Muscle of arm (tissue), 12 donors: ENCODE data around the gene TUB. TPM values are rescaled to one million over a fixed set of nuclear protein-coding genes. Genes with fewer than 3 reads are reported as not detected.

Source experiments
- DNase-seq: peaks from one replicate; pipeline ENCODE4 v3.0.0-alpha.2; 2013
- polyA plus RNA-seq, 12 donors: library from polyadenylated mRNA; unstranded; fragments of 120-200 nt; gene quantifications; one replicate each; pipeline ENCODE4 v1.2.1, GENCODE V29; 2013; ENCODE audit not compliant: insufficient read length in 12 of 12

The TUB gene
- polyA plus RNA-seq, 12 donors: 10.2 to 19.0 (median 13.9) TPM; not detected in 1

DNA sequence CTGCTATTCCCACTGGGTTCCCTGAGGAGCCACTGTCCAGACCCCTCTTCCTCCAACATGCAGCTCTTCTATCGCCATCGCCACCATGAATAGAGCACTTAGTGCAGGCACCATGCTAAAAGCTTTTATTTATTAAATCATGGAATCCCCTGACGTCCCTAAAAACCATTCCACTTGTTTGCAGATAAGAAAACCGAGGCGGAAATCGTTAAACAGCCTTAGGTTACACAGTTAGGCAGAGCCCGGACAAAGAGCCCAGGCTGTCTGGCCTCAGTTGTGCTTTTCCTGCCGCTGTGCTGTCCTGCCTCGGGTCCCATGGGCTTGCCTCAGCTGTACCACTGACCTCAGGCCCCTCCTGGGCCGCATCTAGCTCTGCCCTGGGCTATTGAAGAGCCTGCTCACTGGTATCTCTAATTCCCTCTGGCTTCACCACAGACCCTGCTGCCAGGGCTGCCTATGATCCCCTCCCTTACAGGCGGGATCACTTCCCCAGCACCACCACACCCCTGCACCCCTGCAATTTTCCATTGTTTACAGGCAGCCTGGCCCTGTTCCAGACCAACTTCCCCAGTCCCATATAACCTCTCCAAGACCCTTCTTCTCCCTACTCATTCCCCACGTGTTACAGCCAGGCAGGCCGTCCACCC, 13.0 kb upstream of the TUB start:
- no peak for DNase-seq

DNA sequence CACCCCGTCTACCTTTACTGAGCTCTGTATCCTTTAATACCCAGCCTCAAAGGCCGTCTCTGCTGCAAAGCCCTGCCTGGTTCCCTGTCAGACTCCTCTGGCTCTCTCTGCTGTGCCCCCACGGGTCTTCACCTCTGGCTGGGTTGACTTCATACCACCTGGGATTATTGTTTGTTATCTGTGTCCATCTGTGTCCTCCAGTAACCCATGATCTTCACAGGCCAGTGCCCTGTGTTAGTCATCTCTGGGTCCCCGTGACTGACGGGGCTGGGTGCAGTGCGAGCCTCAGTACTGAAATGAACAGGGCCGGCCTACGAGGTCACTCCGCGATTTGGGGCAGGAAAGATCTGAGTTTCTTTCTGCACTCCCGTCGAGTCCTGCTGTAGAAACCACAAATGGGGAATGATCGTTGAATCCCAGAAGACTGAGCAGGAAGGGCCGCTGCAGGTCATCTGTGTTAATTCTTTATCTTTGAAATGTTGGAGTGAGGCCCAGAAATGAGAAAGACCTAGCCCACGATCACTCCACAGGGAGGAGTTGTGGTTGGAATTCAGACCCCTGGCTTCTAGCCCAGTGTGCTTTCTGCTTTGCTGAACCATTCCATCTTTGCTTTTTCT, 12.3 kb upstream of the TUB start:
- DNase-seq: peak; percentile 69

DNA sequence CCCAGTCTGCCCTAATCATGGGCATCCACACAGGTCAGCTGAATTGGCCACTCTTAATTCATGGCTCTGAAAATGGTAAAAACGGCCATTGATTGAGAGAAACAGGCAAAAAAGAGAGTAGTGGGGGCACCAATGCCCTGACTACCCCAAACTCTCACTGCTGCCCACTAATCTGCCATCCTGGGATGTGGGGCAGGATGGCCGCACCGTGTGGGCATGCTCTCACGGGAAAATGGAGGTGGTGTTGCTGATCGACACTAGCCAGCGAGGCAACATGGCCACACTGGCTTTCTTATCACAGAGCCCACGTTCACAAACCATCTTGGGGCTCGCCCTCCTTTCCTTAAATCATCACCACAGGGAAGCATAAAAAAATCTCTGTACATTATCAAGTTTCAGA, 11.2 kb upstream of the TUB start:
- no peak for DNase-seq

GRCh38 chr11:8070417-8071115, 10.4 kb upstream of the TUB start:
- DNase-seq: no peak

GRCh38 chr11:8071616-8072581, 9.1 kb upstream of the TUB start:
- DNase-seq: no peak

GRCh38 chr11:8075119-8075726, 5.8 kb upstream of the TUB start:
- DNase-seq: no peak

- DNase-seq: no peak
Observed at GRCh38 chr11:8079111-8079675, 1.8 kb upstream of the TUB start.

DNA sequence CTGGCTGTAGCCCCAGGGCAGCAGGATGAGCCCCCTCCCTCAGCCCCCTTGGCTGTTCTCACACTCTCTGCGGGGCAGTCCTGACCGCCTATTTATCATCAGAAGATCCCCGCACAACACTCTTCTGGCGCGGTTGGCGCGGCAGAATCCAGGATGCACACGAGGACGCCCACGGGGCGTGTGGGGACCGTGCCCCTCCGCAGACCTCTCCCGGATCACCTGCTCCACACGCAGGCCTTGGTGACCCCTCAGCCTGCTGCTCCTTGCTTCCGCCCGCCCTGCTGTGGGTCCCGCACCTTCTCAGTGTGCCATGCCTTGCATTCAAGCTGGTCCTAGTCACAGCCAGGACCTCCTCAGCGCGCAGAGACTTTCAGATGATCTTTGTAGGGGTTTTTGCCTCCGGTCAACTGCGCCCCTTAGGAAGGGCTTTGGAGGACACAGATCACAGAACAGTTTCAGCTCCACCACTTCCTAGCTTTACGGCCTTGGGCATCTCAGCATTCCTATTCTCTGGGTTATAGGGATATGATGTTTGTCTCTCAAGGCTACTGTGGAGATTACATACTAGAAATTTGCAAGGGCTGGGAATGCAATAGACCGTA, 841 bp upstream of the TUB start:
- DNase-seq: no peak

DNA sequence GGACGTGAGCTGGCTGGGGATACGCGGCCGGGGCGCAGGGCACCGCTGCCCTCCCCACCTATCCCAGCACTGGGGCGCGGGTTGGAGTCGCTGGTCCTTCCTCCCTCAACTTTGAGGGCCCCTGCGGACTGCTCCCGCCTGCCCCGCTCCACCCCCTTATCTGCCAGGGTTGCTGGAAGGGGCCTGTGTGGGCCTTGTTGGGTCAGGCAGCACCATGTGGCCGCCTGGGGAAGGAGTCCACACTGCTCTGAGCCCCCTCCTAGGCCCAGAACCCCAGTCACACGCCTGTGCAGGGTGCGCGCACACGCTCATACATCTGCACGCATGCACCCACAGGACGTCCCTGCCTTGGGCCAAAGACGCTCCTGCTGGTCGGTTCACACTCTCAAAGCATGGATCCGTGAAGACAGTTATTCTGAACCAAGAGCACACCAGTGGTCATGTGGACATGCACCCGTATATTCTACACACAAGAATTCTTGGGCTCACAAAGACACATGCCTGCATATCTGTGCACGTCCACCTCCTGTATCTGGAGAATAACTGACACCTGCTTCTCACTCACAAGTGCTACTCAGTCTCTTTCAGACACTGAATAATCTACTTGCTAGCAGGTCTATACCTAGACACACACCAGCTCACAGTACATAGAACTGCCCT, 710 bp downstream of the TUB start:
- no peak for DNase-seq

DNA sequence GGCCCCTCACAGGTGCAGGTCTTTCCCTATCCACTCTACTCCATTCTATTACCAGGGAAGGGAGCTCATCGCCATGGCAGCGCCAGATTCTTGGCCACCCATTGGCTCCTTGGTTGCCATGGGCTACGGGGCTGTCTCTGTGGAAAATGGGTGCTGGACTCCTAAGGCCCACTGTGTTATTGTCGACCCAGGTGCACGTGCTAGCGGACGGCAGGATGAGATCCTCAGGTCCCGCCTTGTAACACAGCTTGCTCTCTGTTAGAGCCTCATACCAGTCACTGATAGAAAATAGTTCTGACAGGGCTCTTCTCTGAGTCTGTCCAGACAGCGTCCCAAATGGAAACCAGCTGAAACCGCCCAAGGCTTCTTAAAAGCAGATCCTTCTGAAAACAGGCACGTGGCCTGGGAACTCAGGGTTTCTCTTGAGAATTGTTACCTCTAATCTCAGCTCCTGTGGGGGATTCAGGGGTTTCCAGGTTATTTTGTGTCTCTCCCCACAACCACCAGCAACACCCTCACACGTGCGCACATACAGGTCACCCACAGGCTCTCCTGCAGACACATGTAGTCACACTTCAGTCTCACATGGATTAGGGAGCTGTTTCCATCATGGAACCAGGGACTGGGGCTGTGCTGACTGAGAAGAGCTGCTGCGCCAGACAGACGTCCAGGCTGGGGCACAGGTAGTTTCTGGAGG, 1.5 kb downstream of the TUB start:
- DNase-seq: no peak

DNA sequence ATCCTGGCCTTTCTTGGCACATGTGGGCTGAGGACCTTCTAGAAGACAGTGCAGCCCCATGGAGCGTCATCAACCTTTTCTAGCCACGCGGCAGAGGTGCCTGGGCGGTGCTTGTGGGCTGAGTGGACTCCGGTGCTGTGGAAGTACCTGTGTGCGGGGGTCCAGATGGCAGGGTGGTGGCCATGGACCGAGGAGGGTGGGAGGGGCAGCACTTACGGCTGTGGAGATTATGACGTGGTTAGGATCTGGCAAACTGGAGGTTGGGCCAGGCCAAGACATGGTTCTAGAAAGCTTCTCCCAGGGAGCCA, 2.0 kb downstream of the TUB start:
- no peak for DNase-seq

GRCh38 chr11:8083871-8084281, 2.9 kb downstream of the TUB start:
- no peak for DNase-seq

DNA sequence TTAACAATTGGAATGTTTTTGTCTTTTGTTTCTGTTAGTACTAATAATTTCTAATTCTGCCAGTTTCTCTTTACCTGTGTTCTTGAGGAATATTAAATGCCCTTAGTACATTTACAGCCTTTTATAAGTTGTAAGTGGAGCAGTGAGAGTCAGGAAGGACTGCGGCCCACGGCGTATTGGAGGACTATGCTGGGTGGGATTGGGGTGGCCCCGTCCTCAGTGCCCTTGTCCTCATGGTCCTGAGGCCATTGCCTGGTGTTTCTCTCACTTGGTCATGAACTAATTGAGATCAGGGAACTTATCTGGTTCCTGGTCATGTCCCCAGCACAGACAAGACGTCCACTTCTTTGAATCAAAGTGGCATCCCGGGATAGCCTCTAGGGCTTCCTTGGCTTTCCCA, 3.3 kb downstream of the TUB start:
- no peak for DNase-seq

DNA sequence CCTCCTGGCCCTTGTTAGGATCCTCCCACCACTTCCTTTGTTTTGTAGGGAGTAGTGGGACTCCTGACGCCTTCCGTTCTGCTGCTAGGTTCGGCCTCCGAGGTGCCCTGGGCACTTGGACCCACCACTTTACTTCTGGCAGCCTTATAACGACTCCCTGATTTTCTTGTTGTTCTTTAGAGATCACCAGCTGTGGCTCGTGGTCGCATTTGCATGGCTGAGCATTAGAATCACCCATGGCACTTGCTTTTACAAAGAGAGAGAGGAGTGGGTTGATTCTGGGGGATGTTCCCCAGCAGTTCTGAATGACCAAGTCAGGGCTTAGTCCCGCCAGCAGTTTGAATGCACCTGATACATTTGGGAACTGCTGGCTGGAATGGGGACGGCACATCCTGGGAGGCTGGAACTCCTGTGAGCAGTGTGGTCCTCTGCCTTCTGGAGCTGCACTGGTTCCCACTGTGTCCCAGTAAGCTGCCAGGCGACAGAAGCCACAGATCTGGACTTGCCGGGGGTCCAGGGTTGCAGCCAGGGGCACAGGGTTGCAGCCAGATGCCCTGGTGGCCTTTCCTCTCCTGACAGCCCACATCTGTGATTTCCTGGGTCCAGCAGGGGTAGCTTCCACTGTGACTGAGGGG, 4.1 kb downstream of the TUB start:
- no peak for DNase-seq

DNA sequence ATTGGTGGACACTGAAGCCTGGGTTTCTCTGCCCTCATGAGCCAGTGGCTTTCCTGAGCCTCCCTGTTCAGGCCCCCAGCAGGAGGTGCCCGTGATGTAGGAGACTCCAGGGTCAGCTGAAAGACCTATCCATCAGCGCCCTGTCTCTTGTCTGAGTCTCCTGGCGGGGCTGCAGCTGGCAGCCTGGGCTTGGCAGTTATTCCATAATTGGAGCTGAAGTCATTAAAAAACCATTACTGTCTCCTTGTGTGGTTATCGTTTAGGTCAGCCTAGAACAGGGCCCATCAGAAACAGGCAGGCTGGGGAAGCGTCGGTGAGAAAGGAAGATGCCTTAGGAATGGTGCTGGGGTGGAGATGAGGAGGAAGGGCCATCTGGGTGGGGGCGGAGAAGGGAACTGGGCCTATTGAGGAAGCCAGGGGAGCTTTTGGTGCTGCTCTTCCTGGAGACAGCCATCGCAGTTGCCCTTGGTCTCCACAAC, 5.0 kb downstream of the TUB start:
- no peak for DNase-seq

GRCh38 chr11:8086571-8086970, 5.6 kb downstream of the TUB start:
- DNase-seq: no peak

DNA sequence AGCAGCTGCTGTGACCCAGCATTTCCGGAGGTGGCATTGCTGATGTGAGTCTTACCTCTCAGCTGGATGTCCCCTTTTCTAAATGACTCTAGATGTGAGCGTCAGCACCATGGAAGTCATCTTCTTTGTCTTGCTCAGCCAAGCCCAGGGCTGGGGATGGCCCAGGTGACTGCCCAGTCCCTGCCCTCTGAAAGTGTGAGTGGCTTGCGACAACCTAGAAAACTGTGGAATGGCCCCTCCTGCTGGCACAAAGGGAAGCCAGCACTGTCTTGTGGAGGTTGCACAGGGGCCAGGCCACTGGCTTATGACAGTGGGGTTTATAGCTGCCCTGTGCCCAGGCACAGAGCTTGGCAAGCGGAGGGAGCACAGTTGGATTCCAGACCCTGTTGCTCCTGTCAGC, 6.2 kb downstream of the TUB start:
- DNase-seq: no peak

- DNase-seq: no peak
Observed at GRCh38 chr11:8087756-8088155, 6.7 kb downstream of the TUB start.

- no peak for DNase-seq
Observed at GRCh38 chr11:8089791-8090510, 8.9 kb downstream of the TUB start.
